Osteoblast (primary cell): Measurements from ENCODE around the gene HEYL. TPM values are rescaled to one million over a fixed set of nuclear protein-coding genes. Genes with fewer than 3 reads are reported as not detected.

ENCODE experiments used
- DNase-seq: peaks from one replicate; pipeline ENCODE4 v3.0.0; 2011; ENCODE audit warnings: low spot score, mixed read lengths; ENCODE audit not compliant: insufficient read length; ENCODE audit errors: missing footprints
- H2AFZ ChIP-seq: 2 replicates; pipeline ENCODE4 v1.6.0; 2011; ENCODE audit warnings: mild to moderate bottlenecking, low read length
- H3K27ac ChIP-seq: 2 replicates; pipeline ENCODE4 v1.5.1; 2011; ENCODE audit warnings: mild to moderate bottlenecking, low read depth, low read length, moderate library complexity
- H3K27me3 ChIP-seq: 2 replicates; pipeline ENCODE4 v1.6.0; 2012; ENCODE audit warnings: mild to moderate bottlenecking, control low read depth, inconsistent platforms, low read length, moderate library complexity; ENCODE audit not compliant: insufficient read depth
- H3K36me3 ChIP-seq: 2 replicates; pipeline ENCODE4 v1.5.1; 2011; ENCODE audit warnings: mild to moderate bottlenecking, low read length, control low read depth, moderate library complexity; ENCODE audit not compliant: insufficient read depth
- H3K4me1 ChIP-seq: 2 replicates; pipeline ENCODE4 v1.5.1; 2011; ENCODE audit warnings: mild to moderate bottlenecking, low read length, control low read depth, moderate library complexity; ENCODE audit not compliant: insufficient read depth
- H3K4me2 ChIP-seq: 2 replicates; pipeline ENCODE4 v1.6.0; 2011; ENCODE audit warnings: mild to moderate bottlenecking, low read length; ENCODE audit not compliant: insufficient read depth
- H3K4me3 ChIP-seq: fragments of 200-600 bp; sonication (generic); 3 replicates; pipeline ENCODE4 v1.5.1; 2012; ENCODE audit warnings: mild to moderate bottlenecking, low read length, inconsistent platforms; ENCODE audit not compliant: insufficient read depth
- H3K79me2 ChIP-seq: 2 replicates; pipeline ENCODE4 v1.6.0; 2012; ENCODE audit warnings: mild to moderate bottlenecking, low read length, control low read depth, inconsistent platforms; ENCODE audit not compliant: insufficient read depth
- H3K9me3 ChIP-seq: 2 replicates; pipeline ENCODE4 v1.5.1; 2011; ENCODE audit warnings: low read depth, low read length, control low read depth
- H4K20me1 ChIP-seq: 2 replicates; pipeline ENCODE4 v1.6.0; 2012; ENCODE audit warnings: mild to moderate bottlenecking, low read length, control low read depth; ENCODE audit not compliant: insufficient read depth
- total RNA-seq: library from RNA; depleted of rRNA; stranded (reverse); fragments of >200 nt; gene quantifications from 2 replicates; pipeline ENCODE4 v1.2.3, GENCODE V29; 2012
- TF ChIP-seq, protein P1 (sequence below): IDR thresholded peaks from 2 replicates; pipeline ENCODE4 v1.5.1; 2011; ENCODE audit warnings: mild to moderate bottlenecking, low read depth, low read length, moderate library complexity; ENCODE audit errors: extremely low read depth

Gene HEYL
- total RNA-seq, 1 donor = under 0.01 TPM

DNA sequence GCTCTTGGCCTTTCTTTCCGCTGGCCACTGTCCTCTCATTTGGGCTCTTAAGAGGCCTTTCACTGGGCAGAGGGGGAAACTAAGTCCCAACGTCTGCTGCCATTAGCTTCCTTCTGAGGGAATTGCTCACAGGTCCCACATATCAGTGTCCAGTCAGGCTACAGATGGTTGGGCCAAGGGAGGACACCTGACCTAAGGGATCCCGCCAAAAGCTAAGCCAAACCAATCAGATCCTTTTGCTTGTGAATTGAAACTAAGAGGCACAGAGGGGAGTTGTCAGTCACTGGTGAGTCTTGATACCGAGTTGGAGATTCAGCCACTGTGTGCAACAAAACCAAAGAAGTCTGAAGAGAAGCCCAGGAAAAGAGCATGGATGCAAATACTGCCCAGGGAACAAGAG lies 38.2 kb upstream of the HEYL start:
- DNase-seq = no peak
- Histone ChIP-seq H3K4me3 (no peak overlapping the region), H3K36me3 (no peaks in the 10 kb centered on the region), H3K27me3 (peaks cover 35% of the 10 kb centered on the region), H3K79me2 (no peaks in the 10 kb centered on the region), H3K27ac (no peak overlapping the region), H4K20me1 (no peaks in the 10 kb centered on the region), H3K9me3 (no peaks in the 10 kb centered on the region), H3K4me2 (no peak overlapping the region), H2AFZ (no peak overlapping the region), H3K4me1 (no peaks in the 10 kb centered on the region)
- TF ChIP-seq, protein P1, sequence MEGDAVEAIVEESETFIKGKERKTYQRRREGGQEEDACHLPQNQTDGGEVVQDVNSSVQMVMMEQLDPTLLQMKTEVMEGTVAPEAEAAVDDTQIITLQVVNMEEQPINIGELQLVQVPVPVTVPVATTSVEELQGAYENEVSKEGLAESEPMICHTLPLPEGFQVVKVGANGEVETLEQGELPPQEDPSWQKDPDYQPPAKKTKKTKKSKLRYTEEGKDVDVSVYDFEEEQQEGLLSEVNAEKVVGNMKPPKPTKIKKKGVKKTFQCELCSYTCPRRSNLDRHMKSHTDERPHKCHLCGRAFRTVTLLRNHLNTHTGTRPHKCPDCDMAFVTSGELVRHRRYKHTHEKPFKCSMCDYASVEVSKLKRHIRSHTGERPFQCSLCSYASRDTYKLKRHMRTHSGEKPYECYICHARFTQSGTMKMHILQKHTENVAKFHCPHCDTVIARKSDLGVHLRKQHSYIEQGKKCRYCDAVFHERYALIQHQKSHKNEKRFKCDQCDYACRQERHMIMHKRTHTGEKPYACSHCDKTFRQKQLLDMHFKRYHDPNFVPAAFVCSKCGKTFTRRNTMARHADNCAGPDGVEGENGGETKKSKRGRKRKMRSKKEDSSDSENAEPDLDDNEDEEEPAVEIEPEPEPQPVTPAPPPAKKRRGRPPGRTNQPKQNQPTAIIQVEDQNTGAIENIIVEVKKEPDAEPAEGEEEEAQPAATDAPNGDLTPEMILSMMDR = no peak

DNA sequence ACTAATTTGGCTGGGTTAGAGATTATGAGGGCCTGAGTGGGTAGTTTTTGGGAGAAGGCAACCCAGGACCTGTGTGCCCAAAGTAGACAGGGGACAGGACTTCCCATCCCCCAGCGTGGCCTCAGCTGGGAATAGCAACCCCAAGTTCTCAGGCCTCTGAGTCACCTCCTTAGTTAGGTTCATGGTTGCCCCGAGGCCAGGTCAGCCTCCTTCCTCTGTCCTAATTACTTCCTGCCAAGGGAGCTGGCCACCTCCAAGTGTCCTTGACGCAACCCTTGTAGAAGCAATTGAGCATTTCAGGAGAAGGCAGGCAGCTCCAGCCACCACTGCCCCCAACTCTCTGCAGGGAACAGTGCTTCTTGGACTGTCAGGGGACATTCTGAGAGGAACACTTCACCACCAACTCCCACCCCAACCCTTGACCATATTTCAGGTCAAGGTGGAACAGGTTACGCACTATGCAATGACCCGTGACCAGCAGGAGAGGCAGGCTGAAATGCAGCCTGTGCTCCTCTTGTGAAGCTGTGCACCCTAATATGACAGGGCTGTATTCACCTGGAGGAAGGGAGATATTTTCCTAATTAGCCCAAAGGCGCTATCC lies 37.6 kb upstream of the HEYL start:
- peaks cover 35% of the 10 kb centered on the region for H3K27me3 ChIP-seq
- peaks cover 6% of the 10 kb centered on the region for H3K4me1 ChIP-seq
- no peak for DNase-seq
- TF ChIP-seq, protein P1 = no peak
- H3K36me3 ChIP-seq = no peaks in the 10 kb centered on the region
- no peaks in the 10 kb centered on the region for H4K20me1 ChIP-seq
- no peak overlapping the region for H2AFZ ChIP-seq
- H3K79me2 ChIP-seq = no peaks in the 10 kb centered on the region
- no peak overlapping the region for H3K27ac ChIP-seq
- H3K9me3 ChIP-seq = no peaks in the 10 kb centered on the region
- no peak overlapping the region for H3K4me2 ChIP-seq
- no peak overlapping the region for H3K4me3 ChIP-seq

DNA sequence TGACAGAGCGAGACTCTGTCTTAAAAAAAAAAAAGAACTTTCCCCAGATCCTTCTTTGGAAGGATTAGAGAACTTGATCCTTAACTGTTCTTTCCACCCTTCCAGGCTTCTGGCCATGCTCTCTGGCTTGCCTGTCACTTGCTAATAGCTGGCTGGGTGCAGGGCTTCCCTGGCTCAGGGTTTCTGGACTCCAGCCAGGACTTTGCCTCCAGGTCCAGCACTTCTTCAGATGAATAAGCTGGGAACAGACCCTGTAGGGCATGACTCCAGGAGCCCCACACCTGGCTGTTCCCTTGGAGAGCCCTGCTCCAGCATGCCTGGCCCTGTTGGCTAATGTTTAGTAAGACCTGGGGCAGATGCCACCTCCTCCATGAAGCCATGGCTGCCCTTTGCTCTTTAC lies 35.8 kb upstream of the HEYL start:
- Histone ChIP-seq H3K4me2 (no peak overlapping the region), H3K27ac (no peak overlapping the region), H3K79me2 (no peaks in the 10 kb centered on the region), H2AFZ (no peak overlapping the region), H3K4me1 (peaks cover 11% of the 10 kb centered on the region), H3K4me3 (no peak overlapping the region), H3K27me3 (peaks cover 35% of the 10 kb centered on the region), H3K36me3 (no peaks in the 10 kb centered on the region), H3K9me3 (no peaks in the 10 kb centered on the region), H4K20me1 (no peaks in the 10 kb centered on the region)
- DNase-seq = no peak
- TF ChIP-seq, protein P1 = no peak

GRCh38 chr1:39673215-39673614 lies 33.8 kb upstream of the HEYL start:
- H3K27me3 ChIP-seq = peaks cover 40% of the 10 kb centered on the region
- peaks cover 11% of the 10 kb centered on the region for H3K4me1 ChIP-seq
- no peaks in the 10 kb centered on the region for H3K36me3 ChIP-seq
- no peak overlapping the region for H3K4me3 ChIP-seq
- no peak overlapping the region for H3K4me2 ChIP-seq
- H4K20me1 ChIP-seq = no peaks in the 10 kb centered on the region
- no peaks in the 10 kb centered on the region for H3K79me2 ChIP-seq
- no peaks in the 10 kb centered on the region for H3K9me3 ChIP-seq
- H2AFZ ChIP-seq = no peak overlapping the region
- H3K27ac ChIP-seq = no peak overlapping the region
- TF ChIP-seq, protein P1 = no peak
- no peak for DNase-seq
